ENCODE measurements around the gene ECEL1.
"Not testable (repeated sequence)": the region's sequence is repeated elsewhere in the genome, so short reads cannot be mapped to it uniquely, and the experiment has no call there.

ECEL1 gene

DNA sequence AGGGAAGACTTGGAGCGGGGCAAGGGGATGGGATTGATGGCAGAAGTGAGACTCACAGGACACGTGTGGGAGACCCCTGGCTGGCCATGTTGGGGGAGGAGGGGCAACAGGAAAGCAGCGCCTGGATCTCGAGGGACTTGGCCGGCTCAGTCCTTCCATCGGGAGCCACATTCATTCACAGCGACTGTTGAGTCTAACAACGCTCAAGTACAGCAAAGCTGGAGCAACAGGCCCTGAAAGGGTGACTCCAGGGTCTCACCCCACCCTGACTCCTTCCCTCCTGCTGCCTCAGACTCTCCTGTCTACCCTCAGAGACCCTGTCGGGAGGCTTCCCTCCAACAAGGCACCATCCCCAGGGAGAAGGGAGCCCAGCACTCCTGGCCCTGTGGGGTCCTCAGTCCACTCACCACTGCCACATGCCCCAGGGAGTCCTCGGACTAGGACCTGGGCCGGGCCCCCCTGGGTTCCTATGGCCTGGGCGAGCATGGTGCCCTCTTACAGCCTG lies 46.4 kb downstream of the ECEL1 start:
- DNase-seq (ENCODE audit: low read depth) = no peak

DNA sequence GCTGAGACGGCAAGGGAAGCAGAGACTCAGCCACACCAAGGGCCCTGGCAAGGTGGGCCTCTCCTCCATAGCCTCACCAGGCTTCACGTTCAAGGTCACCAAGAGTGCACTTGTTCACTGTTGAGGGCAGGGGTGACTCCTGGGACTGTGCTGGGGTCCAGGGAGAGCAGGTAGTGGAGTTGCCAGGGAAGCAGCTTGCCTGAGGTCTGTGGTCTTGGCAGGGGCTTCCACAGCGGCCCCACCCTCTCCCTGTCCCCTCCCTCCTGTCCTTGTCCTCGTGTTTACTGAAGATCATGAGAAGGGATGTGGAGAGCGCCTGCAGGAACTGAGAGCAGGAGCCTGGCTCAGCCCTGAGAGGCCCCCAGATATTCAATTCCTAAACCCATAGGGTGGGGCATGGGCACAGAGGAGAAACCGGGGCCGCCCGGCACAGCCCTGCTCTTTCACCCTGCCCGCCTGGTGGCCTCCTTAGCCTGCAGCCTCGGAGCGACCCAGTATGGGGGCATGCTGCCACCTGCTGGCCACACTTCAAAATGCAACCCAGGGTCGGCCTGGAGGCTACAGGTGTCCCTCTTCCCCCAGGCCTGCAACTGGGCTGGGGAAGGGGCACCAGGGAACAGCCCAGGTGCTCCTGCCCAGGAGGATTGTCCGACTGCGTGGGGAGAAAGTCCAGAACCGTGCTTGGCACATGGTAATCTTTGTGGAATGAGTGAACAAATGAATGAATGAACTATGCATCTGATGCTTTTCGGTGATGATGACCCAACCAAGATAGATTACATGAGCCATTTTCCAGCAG lies 47.2 kb downstream of the ECEL1 start:
- peak; percentile 82 for DNase-seq (ENCODE audit: low read depth)

DNA sequence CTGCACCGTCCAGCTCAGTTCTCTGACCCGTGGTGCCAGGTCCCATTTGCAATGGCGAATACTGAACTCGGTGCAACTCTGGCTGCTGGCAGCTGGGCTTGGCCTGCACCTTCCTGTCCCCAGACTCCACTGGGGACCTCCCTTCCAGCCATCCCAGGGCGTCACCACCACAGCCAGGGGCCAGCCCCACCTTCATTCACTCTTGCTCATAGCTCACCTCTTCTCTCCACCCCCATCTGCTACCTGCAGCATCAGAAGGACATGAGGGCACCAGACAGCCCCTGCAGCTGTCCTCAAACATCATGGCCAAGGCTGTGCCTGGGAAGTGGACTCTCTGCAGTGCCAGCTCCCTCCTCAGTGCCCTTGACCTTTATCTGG lies 47.9 kb downstream of the ECEL1 start:
- DNase-seq (ENCODE audit: low read depth) = no peak

DNA sequence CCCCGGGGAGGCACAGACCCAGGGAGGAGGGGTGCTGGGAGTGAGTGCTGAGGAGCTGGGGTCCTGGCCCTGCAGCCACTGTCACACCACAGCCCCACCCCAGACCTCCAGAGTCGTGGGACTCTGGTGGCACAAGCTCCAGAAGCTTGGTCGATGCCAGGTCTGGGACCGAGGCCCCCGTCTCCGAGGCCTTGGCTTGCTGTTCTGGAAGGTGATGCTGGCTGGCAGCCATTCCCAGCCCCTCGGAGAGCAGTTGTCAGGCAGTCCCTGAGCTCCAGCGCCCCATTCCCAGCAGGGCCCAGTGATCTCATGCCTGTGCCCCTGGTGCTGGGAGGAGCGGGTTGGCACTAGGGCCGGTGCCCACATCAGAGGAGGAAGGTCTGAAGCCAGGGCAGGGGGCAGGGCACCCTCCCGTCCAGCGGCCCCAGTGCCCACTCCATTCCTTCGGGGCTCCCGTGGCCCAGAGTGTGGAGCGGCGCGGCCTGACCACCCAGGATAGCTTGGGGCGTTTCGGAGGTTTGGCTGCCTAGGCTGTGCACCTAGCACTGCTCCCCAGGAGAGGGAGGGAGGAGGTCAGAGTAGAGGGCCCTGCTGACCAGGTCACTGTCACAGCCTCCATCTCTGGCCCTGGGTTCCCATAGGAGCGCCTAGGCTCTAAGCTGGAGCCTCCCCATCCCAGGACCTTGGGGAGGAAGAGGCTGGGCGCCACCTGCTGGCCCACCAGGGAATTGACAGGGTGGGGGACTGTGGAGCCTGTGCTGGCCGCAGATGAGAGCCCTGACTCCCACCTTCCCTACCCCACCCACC lies 48.5 kb downstream of the ECEL1 start:
- peak; percentile 25 for DNase-seq (ENCODE audit: low read depth)

DNA sequence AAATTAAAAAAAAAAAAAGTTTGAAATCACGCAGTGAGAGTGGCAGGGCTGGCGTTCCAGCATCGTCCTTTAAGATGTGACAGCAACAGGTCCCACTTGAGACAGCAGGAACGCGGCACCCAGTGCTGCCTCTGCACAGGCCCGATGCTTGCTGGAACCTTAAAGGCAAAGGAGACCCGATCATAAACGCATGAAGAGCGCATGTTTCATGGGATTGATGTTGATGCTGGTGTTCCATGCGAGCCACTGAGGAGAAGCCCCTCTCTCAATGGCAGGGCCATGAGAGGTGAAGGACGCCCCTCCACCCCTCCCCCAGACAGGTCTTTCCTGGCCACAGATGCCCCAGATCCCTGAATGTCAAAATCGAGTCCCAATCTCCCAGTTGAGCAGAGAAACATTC lies 49.5 kb downstream of the ECEL1 start:
- DNase-seq (ENCODE audit: low read depth) = no peak

DNA sequence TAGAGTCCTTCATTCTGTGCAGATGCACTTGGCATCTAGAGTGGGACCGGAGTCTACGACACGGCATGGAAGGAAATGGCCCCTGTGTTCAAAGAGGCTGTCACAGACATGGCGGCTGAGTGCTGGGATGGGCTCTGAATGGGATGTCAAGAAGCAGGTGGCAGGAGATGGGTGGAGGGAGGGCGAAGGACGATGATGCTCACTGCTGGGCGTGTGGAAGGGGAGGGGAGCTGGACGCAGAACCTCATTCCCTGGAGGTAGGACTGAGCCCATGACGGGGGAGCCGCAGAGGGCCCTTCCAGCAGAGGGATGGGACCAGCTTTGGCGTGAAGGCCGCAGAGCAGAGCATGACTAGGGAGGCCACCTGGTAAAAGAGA lies 50.5 kb downstream of the ECEL1 start:
- DNase-seq (ENCODE audit: low read depth) = no peak

DNA sequence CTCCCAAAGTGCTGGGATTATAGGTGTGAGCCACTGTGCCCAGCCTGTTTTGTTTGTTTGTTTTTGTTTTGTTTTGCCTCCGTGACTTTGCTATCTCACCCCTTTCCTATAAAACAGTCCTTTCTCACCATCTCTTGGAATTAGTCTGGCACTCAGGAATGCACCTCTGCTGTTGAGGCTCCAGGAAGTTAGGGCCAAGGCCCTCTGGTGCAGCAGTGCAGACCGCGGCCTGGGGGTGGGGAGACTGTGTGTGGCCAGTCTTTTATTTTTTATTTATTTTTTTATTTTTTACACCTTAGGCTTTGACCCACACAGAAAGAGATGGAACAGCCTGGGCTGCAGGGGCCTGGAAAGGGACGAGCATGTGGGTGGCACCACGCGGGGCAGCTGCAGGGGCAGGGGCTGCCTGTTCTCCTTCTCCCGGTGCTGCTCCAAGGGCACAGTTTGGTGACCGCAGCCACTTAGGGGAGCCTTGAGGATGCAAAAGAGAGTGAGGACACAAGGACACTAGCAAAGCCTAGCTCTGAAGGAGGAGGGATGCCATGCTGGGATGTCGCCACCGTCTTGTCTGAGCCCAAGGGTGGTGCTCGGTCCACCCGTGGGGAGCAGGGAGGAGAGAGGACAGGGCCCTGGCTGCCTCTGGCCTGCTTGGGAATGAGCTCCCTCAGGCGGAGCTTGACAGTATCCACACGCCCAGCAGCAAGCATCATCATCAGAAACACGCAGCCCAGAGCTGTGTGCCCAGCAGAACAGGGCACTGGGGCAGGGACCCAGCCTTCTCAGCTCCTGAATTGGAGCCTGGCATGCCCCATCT lies 51.0 kb downstream of the ECEL1 start:
- DNase-seq (ENCODE audit: low read depth) = no peak

DNA sequence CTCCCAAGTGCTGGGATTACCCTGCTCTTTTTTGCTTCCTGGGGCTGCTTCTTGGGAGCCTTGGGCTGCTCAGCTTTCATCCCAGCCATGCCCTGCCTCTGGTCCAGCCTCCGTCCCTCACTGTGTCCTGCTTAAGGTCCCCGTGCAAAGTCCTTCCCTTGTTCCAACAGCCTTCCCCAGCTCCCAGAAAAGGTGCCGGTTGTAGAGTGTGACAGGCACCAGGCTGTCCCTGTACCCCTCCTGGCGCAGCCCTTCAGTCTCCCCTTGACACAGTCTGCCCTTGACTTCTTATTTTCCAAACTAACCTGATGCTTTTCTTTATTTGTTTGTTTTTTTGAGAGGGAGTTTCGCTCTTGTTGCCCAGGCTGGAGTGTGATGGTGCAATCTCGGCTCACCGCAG lies 51.8 kb downstream of the ECEL1 start:
- DNase-seq (ENCODE audit: low read depth) = no peak

DNA sequence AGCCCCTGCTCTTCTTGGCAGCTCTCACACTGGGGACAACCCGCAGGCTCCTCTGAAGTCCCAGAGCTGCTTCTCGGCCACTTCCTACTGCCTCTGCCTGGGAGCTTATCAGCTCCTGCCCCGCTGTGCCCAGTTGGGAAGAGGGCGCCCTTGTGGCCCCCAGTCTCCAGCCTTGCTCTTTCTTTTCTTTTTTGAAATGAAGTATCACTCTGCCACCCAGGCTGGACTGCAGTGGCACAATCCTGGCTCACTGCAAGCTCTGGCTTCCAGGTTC lies 52.3 kb downstream of the ECEL1 start:
- no peak for DNase-seq (ENCODE audit: low read depth)

DNA sequence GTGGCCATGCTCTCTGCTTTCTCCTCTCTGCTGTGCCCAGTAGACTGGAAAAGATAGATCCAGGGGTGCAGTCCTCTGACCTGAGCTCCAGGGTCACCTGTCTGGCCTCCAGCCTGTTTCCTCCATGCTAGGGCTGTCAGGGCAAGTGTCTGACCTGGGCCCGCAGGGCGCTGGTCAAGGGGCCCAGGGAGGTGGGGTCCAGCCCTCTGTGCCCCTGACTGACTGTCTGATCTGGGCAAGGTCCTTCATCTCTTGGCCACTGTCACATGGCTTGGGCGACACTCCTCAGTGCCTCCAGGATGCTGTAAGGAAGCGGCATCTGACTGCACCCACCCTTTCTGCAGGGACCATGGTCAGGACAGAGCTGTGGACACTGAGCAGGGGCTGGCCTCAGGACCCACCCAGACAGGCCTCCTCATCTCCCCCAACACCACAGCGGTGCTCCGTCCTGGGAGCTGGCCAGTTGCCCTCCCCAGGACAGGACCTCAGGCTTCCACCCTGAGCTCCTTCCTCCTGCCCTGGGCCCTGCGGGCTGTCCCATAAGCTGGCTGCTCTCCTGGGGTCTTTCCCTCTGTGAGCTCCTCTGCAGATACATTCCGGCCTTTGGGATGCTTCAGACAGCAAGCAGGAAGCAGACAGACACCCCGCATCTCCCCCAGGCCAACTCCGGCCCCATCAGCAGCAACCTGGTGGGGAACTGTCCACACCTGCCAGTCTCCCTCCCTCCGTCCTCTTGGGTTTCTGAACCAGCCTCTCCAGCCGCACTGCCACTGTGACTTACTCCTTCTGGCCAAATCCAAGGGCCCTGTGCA lies 52.9 kb downstream of the ECEL1 start:
- no peak for DNase-seq (ENCODE audit: low read depth)

DNA sequence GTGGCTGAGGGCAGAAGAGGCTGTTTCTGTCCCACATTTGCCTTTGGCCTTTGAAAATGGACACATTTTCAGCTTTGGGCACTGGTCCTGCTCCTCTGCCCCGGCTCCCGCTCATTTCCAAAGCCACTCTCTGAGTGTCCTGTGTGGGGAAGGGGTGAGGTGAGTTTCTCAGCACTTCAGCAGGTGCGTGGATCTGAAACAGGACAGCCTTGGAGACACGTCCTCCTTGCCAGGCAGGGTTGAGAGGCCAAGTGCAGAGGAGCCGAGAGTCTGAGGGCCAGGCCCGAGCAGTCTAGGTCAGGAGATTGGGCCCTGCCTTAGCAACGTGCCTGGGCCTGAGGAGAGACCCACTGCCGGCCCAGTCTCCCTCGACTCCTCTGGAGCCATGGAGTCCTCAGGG lies 53.5 kb downstream of the ECEL1 start:
- no peak for DNase-seq (ENCODE audit: low read depth)

DNA sequence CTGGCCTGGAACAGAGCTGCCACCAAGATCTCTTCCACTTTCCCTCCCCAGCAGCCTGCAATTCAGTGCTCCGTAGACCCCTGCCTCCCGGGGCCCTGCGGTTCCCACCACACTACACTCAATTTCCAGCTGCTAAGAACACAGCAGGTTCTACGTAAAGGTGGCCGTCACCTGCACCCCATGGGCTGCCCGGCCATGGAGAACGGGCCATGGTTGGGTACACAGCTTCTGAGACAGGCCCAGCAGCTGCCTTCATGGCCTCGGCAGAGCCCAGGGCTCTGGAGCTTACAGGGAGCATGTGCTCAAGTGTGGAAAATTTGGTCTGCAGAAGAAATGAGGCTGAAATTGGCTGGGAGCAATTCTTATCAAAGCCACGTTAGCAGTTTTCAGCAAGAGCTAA lies 54.0 kb downstream of the ECEL1 start:
- DNase-seq (ENCODE audit: low read depth) = not testable (repeated sequence)

DNA sequence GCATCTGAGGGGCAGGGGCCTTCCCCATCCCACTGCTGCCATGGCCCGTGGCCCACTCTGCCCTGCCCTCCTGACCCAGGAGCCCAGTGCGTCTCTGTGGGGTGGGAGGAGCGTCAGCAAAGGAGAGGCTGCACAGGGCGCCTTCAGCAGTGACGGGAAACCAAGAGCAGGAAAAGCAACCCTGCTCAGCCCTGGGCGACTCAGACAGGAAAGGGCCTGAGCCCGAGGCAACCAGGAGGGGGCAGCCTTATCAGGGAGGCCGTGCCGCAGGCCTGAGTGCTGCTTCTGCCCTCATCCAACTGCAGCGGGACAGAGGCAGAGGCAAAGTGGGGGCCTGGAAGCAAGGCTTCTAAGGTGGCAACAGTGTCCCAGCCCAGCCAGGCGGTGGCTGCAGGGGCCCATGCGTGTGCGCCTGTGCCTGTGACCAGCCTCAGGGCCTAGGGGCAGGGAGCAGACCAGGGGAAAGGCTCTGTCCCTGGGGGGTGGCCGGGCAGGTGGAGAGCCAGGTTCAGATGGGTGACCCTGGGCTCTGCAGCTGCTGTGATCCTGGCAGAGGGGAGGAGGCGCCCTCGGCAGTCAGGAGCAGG lies 54.9 kb downstream of the ECEL1 start:
- DNase-seq (ENCODE audit: low read depth) = no peak

DNA sequence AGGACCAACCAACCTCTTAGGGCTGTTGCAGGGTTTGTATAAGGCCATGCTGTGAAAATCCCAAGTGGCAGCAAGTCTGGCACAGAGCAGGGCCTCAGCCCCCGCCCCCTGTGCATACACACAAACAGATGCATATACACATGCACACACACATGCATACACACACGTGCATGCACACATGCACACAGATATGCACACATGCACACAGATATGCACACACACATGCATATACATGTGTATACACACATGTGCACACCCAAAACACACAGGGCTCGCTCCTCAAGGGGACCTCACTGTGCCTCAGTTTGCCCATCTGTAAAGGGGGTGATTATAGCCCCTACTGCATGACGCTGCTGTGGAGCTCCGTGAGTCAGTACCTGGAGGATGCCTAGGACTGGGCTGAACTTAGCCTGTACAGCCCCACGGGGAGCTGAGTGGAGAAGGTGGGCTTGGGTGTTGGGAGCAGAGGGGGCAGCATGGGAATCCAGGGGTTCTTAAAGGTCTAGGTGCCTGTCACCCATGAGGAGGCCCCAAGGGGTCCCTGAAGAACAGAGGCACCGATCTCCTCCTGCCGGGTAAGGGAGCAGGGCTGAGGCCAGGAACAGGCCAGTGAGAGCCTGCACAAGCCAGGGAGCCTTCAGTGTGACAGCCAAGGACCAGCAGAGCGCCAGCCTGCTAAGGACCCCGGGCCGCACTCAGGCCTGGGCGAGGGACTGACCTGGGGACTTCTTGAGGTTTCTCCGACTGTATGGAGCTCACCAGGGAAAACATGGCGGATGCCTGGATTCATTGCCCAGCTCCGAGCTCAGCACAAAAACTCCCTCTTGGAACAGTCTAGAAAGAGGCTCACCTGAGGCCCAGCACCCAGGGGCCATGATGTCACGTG lies 55.7 kb downstream of the ECEL1 start:
- DNase-seq (ENCODE audit: low read depth) = no peak
